Keratinocyte (primary cell): Measurements from ENCODE around the gene TTN.

ENCODE experiments used
- EZH2 ChIP-seq: IDR thresholded peaks from one replicate; pipeline ENCODE4 v1.6.1; 2012; ENCODE audit warnings: inconsistent platforms, mild to moderate bottlenecking, low read length, moderate library complexity
- TF ChIP-seq, protein P1 (sequence below), 3 experiments: IDR thresholded peaks in 1 of 3; conservative IDR thresholded peaks in 1 of 3; optimal IDR thresholded peaks in 1 of 3; 2 replicates in 2 of 3; 3 replicates in 1 of 3; pipeline versions ENCODE3 to v1.5.1; 2011; ENCODE audit warnings: low read length in 3 of 3, mild to moderate bottlenecking in 3 of 3, moderate library complexity in 2 of 3, control low read depth in 1 of 3, inconsistent platforms in 1 of 3; ENCODE audit not compliant: insufficient read depth in 2 of 3; ENCODE audit errors: extremely low read depth in 1 of 3

DNA sequence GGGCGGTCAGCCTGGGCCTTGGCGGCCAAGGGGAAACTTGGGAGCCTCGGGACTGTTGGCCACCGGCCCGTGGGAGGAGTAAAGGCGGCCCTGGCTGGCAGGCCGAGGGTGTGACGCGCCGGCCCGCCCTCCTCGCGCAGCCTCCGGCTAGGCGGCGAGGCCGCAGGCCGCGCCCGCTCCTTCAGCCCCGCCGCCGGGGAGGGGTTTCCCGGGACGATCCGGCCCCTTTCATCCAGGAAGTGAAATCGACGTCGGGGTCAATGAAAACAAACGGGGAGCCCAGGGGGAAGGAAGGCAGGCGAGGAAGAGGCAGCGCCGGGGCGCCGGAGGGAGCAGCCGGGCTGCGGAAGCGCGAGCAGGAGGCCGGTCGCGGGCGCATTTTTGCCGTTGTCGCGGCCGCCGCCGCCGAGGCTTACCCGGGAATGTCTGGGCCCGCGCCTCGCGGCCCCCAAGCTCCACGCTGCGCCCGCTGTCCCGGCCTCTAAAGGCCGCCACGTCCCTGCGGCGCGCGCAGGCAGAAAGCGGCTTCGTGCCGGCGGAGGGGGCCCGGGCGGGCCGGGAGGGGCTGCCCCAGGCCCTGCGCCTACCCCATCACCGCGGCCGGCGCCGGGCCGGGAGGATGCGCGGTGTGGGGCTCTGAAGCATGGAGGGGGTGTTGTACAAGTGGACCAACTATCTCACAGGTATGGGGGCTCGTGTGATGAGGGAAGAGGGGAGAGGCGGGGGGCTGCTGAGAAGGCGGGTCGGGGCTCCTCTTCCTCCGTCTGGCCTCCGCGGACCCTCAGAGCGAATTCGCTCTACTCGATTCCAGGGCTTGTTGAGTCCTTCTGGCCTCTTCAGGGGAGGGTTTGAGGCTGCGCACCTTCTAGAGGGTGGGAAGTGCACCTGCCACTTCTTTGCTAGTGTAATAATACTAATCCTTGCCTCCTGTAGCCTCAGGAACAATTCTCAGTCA lies 326.7 kb downstream of the TTN start, which contains the start of gene PLEKHA3:
- TF ChIP-seq, protein P1, sequence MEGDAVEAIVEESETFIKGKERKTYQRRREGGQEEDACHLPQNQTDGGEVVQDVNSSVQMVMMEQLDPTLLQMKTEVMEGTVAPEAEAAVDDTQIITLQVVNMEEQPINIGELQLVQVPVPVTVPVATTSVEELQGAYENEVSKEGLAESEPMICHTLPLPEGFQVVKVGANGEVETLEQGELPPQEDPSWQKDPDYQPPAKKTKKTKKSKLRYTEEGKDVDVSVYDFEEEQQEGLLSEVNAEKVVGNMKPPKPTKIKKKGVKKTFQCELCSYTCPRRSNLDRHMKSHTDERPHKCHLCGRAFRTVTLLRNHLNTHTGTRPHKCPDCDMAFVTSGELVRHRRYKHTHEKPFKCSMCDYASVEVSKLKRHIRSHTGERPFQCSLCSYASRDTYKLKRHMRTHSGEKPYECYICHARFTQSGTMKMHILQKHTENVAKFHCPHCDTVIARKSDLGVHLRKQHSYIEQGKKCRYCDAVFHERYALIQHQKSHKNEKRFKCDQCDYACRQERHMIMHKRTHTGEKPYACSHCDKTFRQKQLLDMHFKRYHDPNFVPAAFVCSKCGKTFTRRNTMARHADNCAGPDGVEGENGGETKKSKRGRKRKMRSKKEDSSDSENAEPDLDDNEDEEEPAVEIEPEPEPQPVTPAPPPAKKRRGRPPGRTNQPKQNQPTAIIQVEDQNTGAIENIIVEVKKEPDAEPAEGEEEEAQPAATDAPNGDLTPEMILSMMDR (optimal IDR thresholded peaks at IDR 0.05 in 1 of 3, IDR thresholded peaks at IDR 0.05 in 1 of 3, conservative IDR thresholded peaks at IDR 0.05 in 1 of 3; ENCODE audit: extremely low read depth in 1 of 3, insufficient read depth in 2 of 3, low read length in 3 of 3), result no peak
- TF ChIP-seq EZH2, result no peak
